Parathyroid adenoma (tissue), 2 donors: ENCODE data around the gene CHRNA9.

ENCODE experiments used
- H2AFZ ChIP-seq: fragments of 300-600 bp; sonication (generic); one replicate; pipeline ENCODE4 v1.7.0; 2017; ENCODE audit warnings: antibody characterized with exemption, mild to moderate bottlenecking
- H3K27ac ChIP-seq: fragments of 300-600 bp; sonication (generic); one replicate; pipeline ENCODE4 v1.7.0; 2017
- H3K27me3 ChIP-seq: fragments of 300-600 bp; sonication (generic); one replicate; pipeline ENCODE4 v1.7.0; 2017; ENCODE audit warnings: low read length; ENCODE audit not compliant: control insufficient read depth, insufficient read depth
- H3K36me3 ChIP-seq: fragments of 300-600 bp; sonication (generic); one replicate; pipeline ENCODE4 v1.7.0; 2017; ENCODE audit warnings: low read length; ENCODE audit not compliant: control insufficient read depth, insufficient read depth
- H3K4me1 ChIP-seq: fragments of 300-600 bp; sonication (generic); one replicate; pipeline ENCODE4 v1.7.0; 2017; ENCODE audit warnings: control low read depth
- H3K4me2 ChIP-seq: fragments of 300-600 bp; sonication (generic); one replicate; pipeline ENCODE4 v1.7.0; 2017; ENCODE audit warnings: low read length
- H3K4me3 ChIP-seq: fragments of 300-600 bp; sonication (generic); one replicate; pipeline ENCODE4 v1.7.0; 2017; ENCODE audit warnings: low read depth, low read length
- H3K79me2 ChIP-seq: fragments of 300-600 bp; sonication (generic); one replicate; pipeline ENCODE4 v1.7.0; 2017; ENCODE audit warnings: control low read depth
- H3K9ac ChIP-seq: fragments of 300-600 bp; sonication (generic); one replicate; pipeline ENCODE4 v1.7.0; 2017; ENCODE audit warnings: mild to moderate bottlenecking
- H3K9me3 ChIP-seq: fragments of 300-600 bp; sonication (generic); one replicate; pipeline ENCODE4 v1.7.0; 2017; ENCODE audit warnings: low read length; ENCODE audit not compliant: control insufficient read depth
- CTCF ChIP-seq: fragments of 300-600 bp; sonication (generic); IDR thresholded peaks from one replicate; pipeline ENCODE4 v1.7.0; 2017; ENCODE audit warnings: antibody characterized with exemption, mild to moderate bottlenecking
- donor health status: primary hyperparathyroidism.

CHRNA9 gene

GRCh38 chr4:40375620-40376019 lies 40.5 kb downstream of the CHRNA9 start:
- Histone ChIP-seq H3K4me1 (no peaks in the 10 kb centered on the region), H3K79me2 (no peaks in the 10 kb centered on the region), H3K27ac (no peak overlapping the region), H3K9ac (no peak overlapping the region), H2AFZ (no peak overlapping the region), H3K36me3 (no peaks in the 10 kb centered on the region), H3K4me2 (no peak overlapping the region), H3K27me3 (no peaks in the 10 kb centered on the region), H3K9me3 (no peaks in the 10 kb centered on the region), H3K4me3 (no peak overlapping the region)
- no peak for TF ChIP-seq CTCF

- H3K9ac ChIP-seq, result no peak overlapping the region
- no peak overlapping the region for H3K27ac ChIP-seq
- H3K9me3 ChIP-seq, result no peaks in the 10 kb centered on the region
- no peaks in the 10 kb centered on the region for H3K36me3 ChIP-seq
- H2AFZ ChIP-seq, result no peak overlapping the region
- no peak overlapping the region for H3K4me3 ChIP-seq
- no peaks in the 10 kb centered on the region for H3K27me3 ChIP-seq
- H3K4me2 ChIP-seq, result no peak overlapping the region
- no peaks in the 10 kb centered on the region for H3K79me2 ChIP-seq
- TF ChIP-seq CTCF, result no peak
- no peaks in the 10 kb centered on the region for H3K4me1 ChIP-seq
Observed at GRCh38 chr4:40377512-40378365, 42.6 kb downstream of the CHRNA9 start.

GRCh38 chr4:40378619-40379018 lies 43.5 kb downstream of the CHRNA9 start:
- no peak overlapping the region for H3K27ac ChIP-seq
- no peaks in the 10 kb centered on the region for H3K9me3 ChIP-seq
- H3K36me3 ChIP-seq, result no peaks in the 10 kb centered on the region
- no peaks in the 10 kb centered on the region for H3K4me1 ChIP-seq
- H3K79me2 ChIP-seq, result no peaks in the 10 kb centered on the region
- H3K4me2 ChIP-seq, result no peak overlapping the region
- H2AFZ ChIP-seq, result no peak overlapping the region
- no peaks in the 10 kb centered on the region for H3K27me3 ChIP-seq
- H3K4me3 ChIP-seq, result no peak overlapping the region
- TF ChIP-seq CTCF, result no peak
- H3K9ac ChIP-seq, result no peak overlapping the region

- Histone ChIP-seq H3K4me1 (no peaks in the 10 kb centered on the region), H3K4me2 (no peak overlapping the region), H3K9me3 (no peaks in the 10 kb centered on the region), H3K36me3 (no peaks in the 10 kb centered on the region), H3K9ac (no peak overlapping the region), H3K79me2 (no peaks in the 10 kb centered on the region), H3K27ac (no peak overlapping the region), H3K27me3 (no peaks in the 10 kb centered on the region), H3K4me3 (no peak overlapping the region), H2AFZ (no peak overlapping the region)
- no peak for TF ChIP-seq CTCF
Observed at GRCh38 chr4:40379248-40379647, 44.1 kb downstream of the CHRNA9 start.

GRCh38 chr4:40380647-40381046 lies 45.5 kb downstream of the CHRNA9 start:
- no peaks in the 10 kb centered on the region for H3K36me3 ChIP-seq
- H3K9ac ChIP-seq, result no peak overlapping the region
- no peaks in the 10 kb centered on the region for H3K27me3 ChIP-seq
- no peak for TF ChIP-seq CTCF
- H2AFZ ChIP-seq, result no peak overlapping the region
- no peak overlapping the region for H3K27ac ChIP-seq
- H3K79me2 ChIP-seq, result no peaks in the 10 kb centered on the region
- no peak overlapping the region for H3K4me2 ChIP-seq
- H3K9me3 ChIP-seq, result no peaks in the 10 kb centered on the region
- H3K4me1 ChIP-seq, result no peaks in the 10 kb centered on the region
- H3K4me3 ChIP-seq, result no peak overlapping the region
